Measurements from ENCODE around the gene KRTAP4-4. TPM values are rescaled to one million over a fixed set of nuclear protein-coding genes. Genes with fewer than 3 reads are reported as not detected.

Gene KRTAP4-4
- total RNA-seq, 4 donors from 2014 or later = not detected

GRCh38 chr17:41177727-41178271 lies 17.3 kb upstream of the KRTAP4-4 start, which contains the start of gene KRTAP4-2:
Gene KRTAP4-2, minus strand, starts transcription at chr17:41178221. Its CDS starts 57 bp downstream, at chr17:41178164.
- Histone ChIP-seq H3K9me3 (no peaks in the 10 kb centered on the region), H3K4me1 (no peaks in the 10 kb centered on the region), H3K27me3 (no peaks in the 10 kb centered on the region), H3K4me3 (no peak within 1 kb of the TSS), H3K27ac (no peak within 1 kb of the TSS), H3K36me3 (no peaks in the 10 kb centered on the region)
- TF ChIP-seq EP300 (IDR thresholded peaks at IDR 0.05) (no peak), CTCF (IDR thresholded peaks at IDR 0.05) (no peak), POLR2A (IDR thresholded peaks at IDR 0.05) (no peak)
- 88 to 89% methylated on average over 3 to 5 of the region's 7 CpGs for WGBS, 2 donors
- DNase-seq (ENCODE audit: low spot score in 2 of 2) = no peak

DNA sequence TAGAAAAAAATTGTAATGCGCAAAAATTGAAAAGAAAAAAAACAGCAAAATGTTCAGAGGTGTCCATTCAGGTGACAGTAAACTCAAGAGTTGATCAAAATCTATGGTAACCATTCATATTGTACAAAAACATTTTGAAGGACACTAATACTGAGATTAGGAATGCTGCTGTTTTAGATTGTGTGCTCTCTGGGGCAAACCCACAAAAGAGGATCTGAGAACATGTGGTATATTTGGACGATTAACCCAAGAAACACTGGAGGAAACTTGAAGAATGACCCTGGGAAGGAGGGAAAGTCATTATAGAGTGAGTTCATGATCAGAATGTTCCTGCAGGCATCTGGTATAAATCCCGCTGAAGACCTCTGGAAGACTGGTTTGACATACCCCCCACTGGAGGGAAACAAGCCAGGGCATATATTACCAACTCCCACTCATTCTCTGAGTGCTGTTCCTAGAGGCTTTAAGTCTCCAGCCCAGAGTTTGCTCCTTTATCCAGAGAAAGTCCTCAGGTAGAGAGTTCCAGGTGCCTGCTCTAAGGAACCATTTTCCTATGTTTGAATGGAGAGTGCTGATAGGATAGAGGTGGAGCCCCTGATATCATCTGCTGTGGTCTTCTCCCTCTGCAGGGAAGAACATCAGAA lies 16.3 kb upstream of the KRTAP4-4 start:
- no peak for DNase-seq (ENCODE audit: low spot score in 2 of 2)
- H3K36me3 ChIP-seq = no peaks in the 10 kb centered on the region
- H3K27me3 ChIP-seq = no peaks in the 10 kb centered on the region
- H3K9me3 ChIP-seq = no peaks in the 10 kb centered on the region
- H3K4me1 ChIP-seq = no peaks in the 10 kb centered on the region
- TF ChIP-seq POLR2A (IDR thresholded peaks at IDR 0.05) = no peak
- TF ChIP-seq EP300 (IDR thresholded peaks at IDR 0.05) = no peak
- no peak for TF ChIP-seq CTCF (IDR thresholded peaks at IDR 0.05)
- H3K4me3 ChIP-seq = no peak overlapping the region
- no peak overlapping the region for H3K27ac ChIP-seq
- 65 to 77% methylated on average over 3 of the region's 3 CpGs for WGBS, 2 donors

GRCh38 chr17:41171886-41172285 lies 11.3 kb upstream of the KRTAP4-4 start:
- H3K4me1 ChIP-seq = no peaks in the 10 kb centered on the region
- TF ChIP-seq POLR2A (IDR thresholded peaks at IDR 0.05) = no peak
- no peak for TF ChIP-seq CTCF (IDR thresholded peaks at IDR 0.05)
- no peak for TF ChIP-seq EP300 (IDR thresholded peaks at IDR 0.05)
- no peaks in the 10 kb centered on the region for H3K27me3 ChIP-seq
- no peak overlapping the region for H3K4me3 ChIP-seq
- no peaks in the 10 kb centered on the region for H3K36me3 ChIP-seq
- no peaks in the 10 kb centered on the region for H3K9me3 ChIP-seq
- WGBS, 2 donors = 72 to 80% methylated on average over 2 of the region's 2 CpGs
- H3K27ac ChIP-seq = no peak overlapping the region
- DNase-seq (ENCODE audit: low spot score in 2 of 2) = no peak

DNA sequence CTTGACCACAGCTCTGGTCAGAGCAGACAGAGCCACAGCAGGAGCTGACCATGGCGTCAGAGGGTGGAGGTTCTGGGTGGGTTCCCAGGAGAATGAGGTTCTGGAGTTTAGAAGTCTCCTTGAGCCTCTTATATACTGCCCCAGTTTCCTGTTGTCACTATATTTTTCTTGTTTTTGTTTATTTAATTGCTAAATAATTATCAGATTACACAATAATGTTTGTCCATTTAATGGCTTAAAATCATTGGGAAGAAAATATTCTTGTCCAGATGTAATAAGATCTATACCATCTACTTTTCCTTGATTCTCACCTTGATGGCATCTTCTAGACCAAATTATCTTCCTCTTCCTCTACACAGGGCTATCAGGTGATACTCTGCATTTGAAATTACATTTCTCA lies 7.6 kb upstream of the KRTAP4-4 start, which contains the start of gene KRTAP4-3:
TSS of gene KRTAP4-3 (minus strand) at position 101 of the 400 bp plus-strand sequence. CDS start at position 52, 49 bp downstream.
- WGBS, 2 donors = 61 to 70% methylated on average over 1 of the region's 1 CpG
- H3K27me3 ChIP-seq = no peaks in the 10 kb centered on the region
- no peak for DNase-seq (ENCODE audit: low spot score in 2 of 2)
- no peak within 1 kb of the TSS for H3K27ac ChIP-seq
- no peaks in the 10 kb centered on the region for H3K4me1 ChIP-seq
- no peak within 1 kb of the TSS for H3K4me3 ChIP-seq
- H3K36me3 ChIP-seq = no peaks in the 10 kb centered on the region
- no peaks in the 10 kb centered on the region for H3K9me3 ChIP-seq
- no peak for TF ChIP-seq POLR2A (IDR thresholded peaks at IDR 0.05)
- no peak for TF ChIP-seq EP300 (IDR thresholded peaks at IDR 0.05)
- TF ChIP-seq CTCF (IDR thresholded peaks at IDR 0.05) = no peak

DNA sequence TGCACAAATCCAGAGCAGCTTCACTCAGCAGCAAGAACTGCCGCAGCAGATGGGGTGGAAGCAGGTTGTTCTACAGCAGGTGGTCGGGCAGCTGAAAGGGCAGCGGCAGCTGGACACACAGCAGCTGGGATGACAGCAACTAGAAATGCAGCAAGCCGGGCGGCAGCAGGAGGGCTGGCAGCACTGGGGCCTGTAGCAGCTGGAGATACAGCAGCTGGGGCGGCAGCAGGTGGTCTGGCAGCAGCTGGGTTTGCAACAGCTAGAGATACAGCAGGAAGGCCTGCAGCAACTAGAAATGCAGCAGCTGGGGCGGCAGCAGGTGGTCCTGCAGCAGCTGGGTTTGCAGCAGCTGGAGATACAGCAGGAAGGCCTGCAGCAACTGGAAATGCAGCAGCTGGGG lies 7.0 kb upstream of the KRTAP4-4 start:
- H3K27me3 ChIP-seq = no peaks in the 10 kb centered on the region
- 79 to 88% methylated on average over 7 of the region's 7 CpGs for WGBS, 2 donors
- no peaks in the 10 kb centered on the region for H3K9me3 ChIP-seq
- no peak for TF ChIP-seq POLR2A (IDR thresholded peaks at IDR 0.05)
- TF ChIP-seq CTCF (IDR thresholded peaks at IDR 0.05) = no peak
- TF ChIP-seq EP300 (IDR thresholded peaks at IDR 0.05) = no peak
- H3K4me1 ChIP-seq = no peaks in the 10 kb centered on the region
- no peaks in the 10 kb centered on the region for H3K36me3 ChIP-seq
- DNase-seq (ENCODE audit: low spot score in 2 of 2) = no peak
- no peak overlapping the region for H3K27ac ChIP-seq
- H3K4me3 ChIP-seq = no peak overlapping the region
